ENCODE data around the gene LTA. TPM values are rescaled to one million over a fixed set of nuclear protein-coding genes. Genes with fewer than 3 reads are reported as not detected.
A peak's percentile ranks its signal among the peaks of the same experiment; 100 is the strongest.

LTA gene
- polyA plus RNA-seq (2012; ENCODE audit: low read depth, missing spikeins) = 268 TPM

- peak; percentile 91 for FAIRE-seq
Measured at GRCh38 chr6:31572041-31572911, at the start of gene LTA. Gene LTA (plus strand): TSS chr6:31572289. CDS start chr6:31572743, 454 bp downstream.

GRCh38 chr6:31525553-31525931 lies 46.5 kb upstream of the LTA start:
- no peak for FAIRE-seq
- DNase-seq (ENCODE audit: insufficient read length, low spot score) = no peak
- TF ChIP-seq POU2F2 (IDR thresholded peaks at IDR 0.05; ENCODE audit: low read depth, low read length) (no peak), POLR2A (IDR thresholded peaks at IDR 0.05; ENCODE audit: low read depth, low read length) (no peak), SPI1 (IDR thresholded peaks at IDR 0.05; ENCODE audit: low read depth, low read length) (no peak), PAX5 (IDR thresholded peaks at IDR 0.05; ENCODE audit: insufficient read depth, low read length, severe bottlenecking) (no peak), POLR2AphosphoS5 (IDR thresholded peaks at IDR 0.05; ENCODE audit: low read depth, low read length) (no peak), TAF1 (IDR thresholded peaks at IDR 0.05; ENCODE audit: low read depth, low read length) (no peak)

More at GRCh38 chr6:31572041-31572911, at the start of gene LTA:
- DNase-seq (ENCODE audit: insufficient read length, low spot score) = no peak
- TF ChIP-seq POLR2AphosphoS5 (IDR thresholded peaks at IDR 0.05; ENCODE audit: low read depth, low read length) = peak; percentile 88
- TF ChIP-seq POU2F2 (IDR thresholded peaks at IDR 0.05; ENCODE audit: low read depth, low read length) = peak; percentile 67
- TF ChIP-seq PAX5 (IDR thresholded peaks at IDR 0.05; ENCODE audit: insufficient read depth, low read length, severe bottlenecking) = no peak
- peak; percentile 30; the same call in 1 of the 2 replicates for TF ChIP-seq TAF1 (IDR thresholded peaks at IDR 0.05; ENCODE audit: low read depth, low read length)
- TF ChIP-seq SPI1 (IDR thresholded peaks at IDR 0.05; ENCODE audit: low read depth, low read length) = peak; percentile 23; the same call in 1 of the 2 replicates
- peak; percentile 88 for TF ChIP-seq POLR2A (IDR thresholded peaks at IDR 0.05; ENCODE audit: low read depth, low read length)

GRCh38 chr6:31525932-31526591 lies 46.0 kb upstream of the LTA start:
- DNase-seq (ENCODE audit: insufficient read length, low spot score) = no peak
- TF ChIP-seq TAF1 (IDR thresholded peaks at IDR 0.05; ENCODE audit: low read depth, low read length) (no peak), POLR2AphosphoS5 (IDR thresholded peaks at IDR 0.05; ENCODE audit: low read depth, low read length) (no peak), POU2F2 (IDR thresholded peaks at IDR 0.05; ENCODE audit: low read depth, low read length) (no peak), SPI1 (IDR thresholded peaks at IDR 0.05; ENCODE audit: low read depth, low read length) (no peak)
- no peak for FAIRE-seq

GRCh38 chr6:31528307-31528777 lies 43.7 kb upstream of the LTA start:
- FAIRE-seq (no peak), DNase-seq (ENCODE audit: insufficient read length, low spot score) (no peak)
- TF ChIP-seq POLR2A (IDR thresholded peaks at IDR 0.05; ENCODE audit: low read depth, low read length) = no peak; the same call in 1 of the 2 replicates
- no peak for TF ChIP-seq PAX5 (IDR thresholded peaks at IDR 0.05; ENCODE audit: insufficient read depth, low read length, severe bottlenecking)
- no peak for TF ChIP-seq POU2F2 (IDR thresholded peaks at IDR 0.05; ENCODE audit: low read depth, low read length)
- no peak for TF ChIP-seq SPI1 (IDR thresholded peaks at IDR 0.05; ENCODE audit: low read depth, low read length)
- no peak for TF ChIP-seq POLR2AphosphoS5 (IDR thresholded peaks at IDR 0.05; ENCODE audit: low read depth, low read length)
- no peak for TF ChIP-seq TAF1 (IDR thresholded peaks at IDR 0.05; ENCODE audit: low read depth, low read length)

GRCh38 chr6:31528821-31529328 lies 43.2 kb upstream of the LTA start, which contains the start of gene MCCD1:
Gene MCCD1 (plus strand): TSS chr6:31528962. CDS start chr6:31529015, 53 bp downstream.
- DNase-seq (ENCODE audit: insufficient read length, low spot score) = no peak
- no peak for FAIRE-seq
- TF ChIP-seq POLR2A (IDR thresholded peaks at IDR 0.05; ENCODE audit: low read depth, low read length) (peak; percentile 56), POLR2AphosphoS5 (IDR thresholded peaks at IDR 0.05; ENCODE audit: low read depth, low read length) (no peak; the same call in 1 of the 2 replicates)

- no peak for DNase-seq (ENCODE audit: insufficient read length, low spot score)
- TF ChIP-seq POLR2A (IDR thresholded peaks at IDR 0.05; ENCODE audit: low read depth, low read length) (peak; percentile 70), POLR2AphosphoS5 (IDR thresholded peaks at IDR 0.05; ENCODE audit: low read depth, low read length) (peak; percentile 69; the same call in 1 of the 2 replicates), POU2F2 (IDR thresholded peaks at IDR 0.05; ENCODE audit: low read depth, low read length) (no peak), PAX5 (IDR thresholded peaks at IDR 0.05; ENCODE audit: insufficient read depth, low read length, severe bottlenecking) (no peak), TAF1 (IDR thresholded peaks at IDR 0.05; ENCODE audit: low read depth, low read length) (no peak)
- FAIRE-seq = no peak
Measured at GRCh38 chr6:31529329-31530150, 42.5 kb upstream of the LTA start.

GRCh38 chr6:31530659-31531058 lies 41.4 kb upstream of the LTA start:
- DNase-seq (ENCODE audit: insufficient read length, low spot score) = no peak
- no peak for FAIRE-seq
- TF ChIP-seq POLR2AphosphoS5 (IDR thresholded peaks at IDR 0.05; ENCODE audit: low read depth, low read length) (peak; percentile 18; the same call in 1 of the 2 replicates), SPI1 (IDR thresholded peaks at IDR 0.05; ENCODE audit: low read depth, low read length) (no peak), POLR2A (IDR thresholded peaks at IDR 0.05; ENCODE audit: low read depth, low read length) (0 out of 2 replicates have a peak, but pooled peaks have one; percentile 25), TAF1 (IDR thresholded peaks at IDR 0.05; ENCODE audit: low read depth, low read length) (no peak), PAX5 (IDR thresholded peaks at IDR 0.05; ENCODE audit: insufficient read depth, low read length, severe bottlenecking) (no peak)

- FAIRE-seq = no peak
- no peak for TF ChIP-seq POLR2A (IDR thresholded peaks at IDR 0.05; ENCODE audit: low read depth, low read length)
- TF ChIP-seq TAF1 (IDR thresholded peaks at IDR 0.05; ENCODE audit: low read depth, low read length) = no peak
- TF ChIP-seq PAX5 (IDR thresholded peaks at IDR 0.05; ENCODE audit: insufficient read depth, low read length, severe bottlenecking) = no peak
- no peak for TF ChIP-seq POU2F2 (IDR thresholded peaks at IDR 0.05; ENCODE audit: low read depth, low read length)
- TF ChIP-seq POLR2AphosphoS5 (IDR thresholded peaks at IDR 0.05; ENCODE audit: low read depth, low read length) = no peak
- DNase-seq (ENCODE audit: insufficient read length, low spot score) = no peak
Measured at GRCh38 chr6:31531162-31531561, 40.9 kb upstream of the LTA start.
